NCI-H69 (cell line): ENCODE data around the gene ENKD1.

Experiments used
- DNase-seq: peaks from one replicate; lab custom pipeline; 2025; lab: John Stamatoyannopoulos, UW

Gene ENKD1

DNA sequence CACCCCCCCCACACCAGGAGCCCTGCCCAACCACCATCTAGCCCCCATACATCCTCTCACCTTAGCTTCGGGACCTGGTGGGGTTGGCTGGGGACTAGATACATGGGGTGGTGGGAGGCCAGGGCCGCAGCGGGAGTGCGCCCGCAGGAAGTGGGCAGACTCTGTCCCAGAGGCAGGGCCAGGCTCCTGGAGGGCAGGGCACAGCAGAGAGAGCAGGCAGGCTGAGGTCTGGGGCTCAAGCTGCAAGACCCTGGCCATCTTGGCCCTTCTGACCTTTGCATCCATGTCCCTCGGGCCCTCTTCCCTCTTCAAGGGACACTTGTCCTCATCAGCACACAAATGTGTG, 2.7 kb downstream of the ENKD1 start:
- DNase-seq, result no peak

DNA sequence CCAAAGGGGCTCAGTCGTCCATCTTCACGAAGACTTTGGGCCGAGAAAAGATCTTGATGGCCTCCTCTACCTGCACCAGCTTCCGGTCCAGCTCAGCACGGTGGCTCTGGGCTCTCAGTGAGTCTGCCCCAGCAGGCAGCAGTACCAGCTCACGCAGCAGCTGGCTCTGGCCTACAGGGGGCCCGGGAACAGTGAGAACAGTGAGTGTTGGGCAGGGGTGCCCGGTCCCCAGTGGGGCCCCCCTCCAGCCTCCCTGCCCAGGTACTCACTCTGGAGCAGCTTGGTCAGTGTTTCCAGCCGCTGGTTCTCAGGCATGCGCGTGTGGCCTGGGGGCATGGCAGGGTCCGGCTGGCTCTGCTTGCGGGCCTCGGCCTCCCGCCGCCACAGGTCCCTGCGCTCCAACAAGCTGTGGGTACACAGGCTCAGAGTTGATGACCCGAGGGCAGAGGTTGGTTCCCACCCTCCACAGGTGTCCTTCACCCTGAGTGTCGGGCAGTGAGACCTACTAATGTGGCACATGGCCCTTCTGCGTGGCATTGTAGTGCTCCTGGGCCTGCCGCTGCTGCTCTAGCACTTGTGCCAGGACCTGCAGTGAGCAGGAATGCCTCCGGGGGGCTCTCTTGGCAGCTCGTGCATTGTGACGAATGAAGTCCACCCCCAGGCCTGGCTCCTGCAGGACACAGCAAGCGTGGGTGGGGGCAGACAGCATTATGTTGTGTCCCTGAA, 3.2 kb downstream of the ENKD1 start:
- peak; percentile 23 for DNase-seq

DNA sequence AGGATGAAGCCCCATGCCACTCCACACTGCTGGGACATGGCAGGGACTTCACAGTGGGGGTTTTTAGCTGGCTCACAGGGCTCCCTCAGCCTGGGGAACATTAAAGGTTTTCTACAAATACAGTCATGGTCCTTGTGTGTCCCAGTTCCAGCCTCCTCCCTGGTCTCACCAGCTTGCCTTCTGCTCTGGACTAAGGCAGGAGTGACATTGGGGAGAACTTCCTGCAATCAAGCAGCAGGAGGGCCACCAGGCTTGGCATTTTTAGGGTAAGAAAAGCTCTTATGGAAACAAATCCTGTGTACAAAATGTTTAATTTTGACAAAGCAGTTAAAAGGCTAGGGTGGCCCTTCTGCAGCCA, 3.9 kb downstream of the ENKD1 start:
- no peak for DNase-seq

DNA sequence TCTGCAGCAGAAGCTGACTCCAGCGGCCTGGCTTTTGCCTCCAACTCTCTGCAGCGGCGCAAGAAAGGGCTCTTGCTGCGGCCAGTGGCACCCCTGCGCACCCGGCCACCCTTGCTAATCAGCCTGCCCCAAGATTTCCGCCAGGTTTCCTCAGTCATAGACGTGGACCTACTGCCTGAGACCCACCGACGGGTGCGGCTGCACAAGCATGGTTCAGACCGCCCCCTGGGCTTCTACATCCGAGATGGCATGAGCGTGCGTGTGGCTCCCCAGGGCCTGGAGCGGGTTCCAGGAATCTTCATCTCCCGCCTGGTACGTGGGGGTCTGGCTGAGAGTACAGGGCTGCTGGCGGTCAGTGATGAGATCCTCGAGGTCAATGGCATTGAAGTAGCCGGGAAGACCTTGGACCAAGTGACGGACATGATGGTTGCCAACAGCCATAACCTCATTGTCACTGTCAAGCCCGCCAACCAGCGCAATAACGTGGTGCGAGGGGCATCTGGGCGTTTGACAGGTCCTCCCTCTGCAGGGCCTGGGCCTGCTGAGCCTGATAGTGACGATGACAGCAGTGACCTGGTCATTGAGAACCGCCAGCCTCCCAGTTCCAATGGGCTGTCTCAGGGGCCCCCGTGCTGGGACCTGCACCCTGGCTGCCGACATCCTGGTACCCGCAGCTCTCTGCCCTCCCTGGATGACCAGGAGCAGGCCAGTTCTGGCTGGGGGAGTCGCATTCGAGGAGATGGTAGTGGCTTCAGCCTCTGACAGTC, 4.5 kb downstream of the ENKD1 start:
- no peak for DNase-seq

DNA sequence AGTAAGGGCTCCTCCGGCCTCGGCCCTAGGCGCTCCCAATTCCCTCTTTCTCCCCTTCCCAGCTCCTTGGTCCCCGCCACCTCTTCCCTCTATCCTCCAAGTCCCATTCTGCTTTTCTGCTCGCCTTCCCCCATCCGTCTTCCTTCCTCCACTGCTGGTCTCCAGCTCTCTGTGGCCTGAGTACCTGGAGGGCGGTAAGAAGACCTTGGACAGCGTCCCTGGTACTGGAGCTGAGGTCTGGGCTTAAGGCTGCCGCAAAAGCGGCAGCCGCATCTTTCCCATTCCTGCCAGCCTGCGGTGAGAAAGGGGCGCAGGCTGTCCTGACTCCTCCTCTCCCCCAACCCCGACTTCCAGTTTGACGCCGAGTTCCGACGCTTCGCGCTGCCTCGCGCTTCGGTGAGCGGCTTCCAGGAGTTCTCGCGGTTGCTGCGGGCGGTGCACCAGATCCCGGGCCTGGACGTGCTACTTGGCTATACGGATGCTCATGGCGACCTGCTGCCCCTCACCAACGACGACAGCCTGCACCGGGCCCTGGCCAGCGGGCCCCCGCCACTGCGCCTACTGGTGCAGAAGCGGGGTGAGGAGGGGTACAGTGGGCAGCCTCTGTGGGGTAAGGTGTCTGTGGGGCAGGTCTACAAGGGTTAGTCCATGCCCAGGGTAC, 5.3 kb downstream of the ENKD1 start:
- peak; percentile 67 for DNase-seq

DNA sequence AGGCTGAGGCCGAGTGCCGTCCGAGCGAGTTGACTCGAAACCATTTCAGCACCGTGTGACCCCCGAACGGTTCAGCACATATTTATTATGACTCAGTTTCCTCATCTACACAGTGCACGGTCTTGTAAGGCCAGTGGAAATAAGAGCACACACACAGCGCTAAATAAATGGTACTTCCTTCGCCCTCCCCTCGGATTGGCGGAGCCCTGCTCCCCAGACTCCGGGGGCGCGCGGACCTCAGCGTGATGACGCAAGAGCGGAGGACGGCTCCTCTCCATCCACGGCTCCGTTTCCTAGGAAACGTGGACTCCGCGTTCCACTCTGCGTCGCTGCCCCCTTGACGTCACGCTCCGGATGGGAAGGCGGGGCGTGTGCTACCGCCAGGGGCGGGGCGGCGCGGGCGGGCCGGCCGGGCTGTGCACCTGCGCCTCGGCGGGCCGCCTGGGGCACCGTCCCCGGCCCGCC, 6.0 kb downstream of the ENKD1 start, which contains the start of gene PARD6A:
Gene PARD6A, plus strand, starts transcription at position 397 of the 465 bp plus-strand sequence. CDS start 79 bp downstream, outside the sequence.
- peak; percentile 98 for DNase-seq

DNA sequence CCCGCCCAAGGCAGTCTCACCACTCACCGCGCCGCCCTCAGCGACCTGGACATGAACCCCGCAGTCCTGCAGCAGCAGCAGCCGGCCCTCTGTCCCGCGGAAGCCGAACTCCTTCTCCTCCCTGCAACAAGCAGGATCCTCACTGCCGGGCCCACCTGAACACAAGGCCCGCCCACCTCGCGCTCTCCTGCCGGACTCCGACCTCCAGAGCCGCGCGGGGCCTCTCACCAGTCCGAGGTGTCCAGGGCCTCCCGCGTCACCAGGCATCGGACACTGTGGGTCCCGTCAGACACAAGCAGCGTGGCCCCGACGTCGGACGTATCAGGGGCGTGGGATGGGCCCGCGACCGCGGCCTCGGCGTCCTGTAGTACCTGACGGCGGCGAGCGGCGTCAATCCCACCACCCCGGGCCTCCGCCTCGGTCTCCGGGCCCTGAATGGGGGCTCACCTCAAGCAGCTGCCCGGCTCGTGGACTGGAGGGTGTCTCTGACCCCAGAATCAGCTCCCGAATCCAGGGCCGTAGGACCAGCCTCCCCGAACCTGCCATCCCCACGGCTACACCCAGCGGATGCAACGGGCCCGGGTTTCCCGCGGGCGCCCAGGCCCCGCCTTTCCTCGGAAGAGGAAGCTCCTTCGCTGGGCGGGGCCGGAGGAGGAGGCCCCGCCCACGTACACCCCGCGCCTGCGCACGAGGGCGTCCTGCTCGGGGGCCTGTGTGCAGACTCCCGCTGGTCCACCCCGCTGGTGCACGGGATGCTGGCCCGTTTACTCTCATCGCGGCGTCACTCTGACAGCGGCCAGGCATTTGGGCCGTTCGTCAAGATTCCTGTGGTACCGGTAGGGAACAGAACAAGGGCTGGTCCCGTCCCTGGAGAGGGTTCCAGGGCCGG, 6.6 kb downstream of the ENKD1 start, which contains the start of gene ACD:
Gene ACD, minus strand, starts transcription at position 586 of the 889 bp plus-strand sequence. Its CDS starts 40 bp downstream, at position 546.
- peak; percentile 90 for DNase-seq

DNA sequence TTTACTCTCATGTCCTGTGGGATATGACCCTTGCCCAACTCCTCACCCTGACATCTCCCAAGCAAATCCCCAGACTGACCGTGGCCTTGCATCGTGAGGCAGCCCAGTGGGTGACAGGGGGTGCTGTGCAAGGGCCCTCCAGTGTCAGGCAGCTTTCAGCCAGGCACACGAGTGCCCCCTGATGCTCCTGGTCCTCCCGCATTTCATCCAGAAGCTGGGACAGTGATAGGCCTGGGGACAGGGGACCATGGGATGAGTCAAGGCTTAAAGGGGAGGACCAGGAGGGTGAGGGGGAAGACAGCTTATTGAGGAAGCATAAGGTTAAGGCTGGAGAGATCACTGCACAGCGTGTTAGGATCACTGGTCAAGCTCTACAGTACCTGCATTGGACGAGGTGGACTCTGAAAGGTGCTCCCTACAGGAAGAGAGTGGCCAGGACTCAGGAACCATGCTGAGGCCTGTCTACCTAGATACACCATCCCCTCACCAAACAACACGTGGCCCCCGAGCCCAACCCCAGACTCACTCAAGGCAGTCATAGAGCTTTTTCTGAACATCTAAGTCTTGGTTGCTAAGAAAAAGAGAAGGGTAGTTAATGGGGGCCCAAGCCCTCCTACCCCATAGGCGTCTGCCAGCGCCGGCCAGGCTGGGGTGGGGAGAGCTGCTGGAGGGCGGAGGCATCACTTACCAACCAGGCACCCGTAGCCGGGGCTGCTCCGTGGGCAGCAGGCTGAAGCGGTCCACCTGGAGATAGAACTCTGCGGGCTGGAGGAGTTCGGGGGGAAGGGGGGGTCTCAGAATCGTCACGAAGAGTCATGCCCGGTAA, 7.5 kb downstream of the ENKD1 start:
- no peak for DNase-seq

DNA sequence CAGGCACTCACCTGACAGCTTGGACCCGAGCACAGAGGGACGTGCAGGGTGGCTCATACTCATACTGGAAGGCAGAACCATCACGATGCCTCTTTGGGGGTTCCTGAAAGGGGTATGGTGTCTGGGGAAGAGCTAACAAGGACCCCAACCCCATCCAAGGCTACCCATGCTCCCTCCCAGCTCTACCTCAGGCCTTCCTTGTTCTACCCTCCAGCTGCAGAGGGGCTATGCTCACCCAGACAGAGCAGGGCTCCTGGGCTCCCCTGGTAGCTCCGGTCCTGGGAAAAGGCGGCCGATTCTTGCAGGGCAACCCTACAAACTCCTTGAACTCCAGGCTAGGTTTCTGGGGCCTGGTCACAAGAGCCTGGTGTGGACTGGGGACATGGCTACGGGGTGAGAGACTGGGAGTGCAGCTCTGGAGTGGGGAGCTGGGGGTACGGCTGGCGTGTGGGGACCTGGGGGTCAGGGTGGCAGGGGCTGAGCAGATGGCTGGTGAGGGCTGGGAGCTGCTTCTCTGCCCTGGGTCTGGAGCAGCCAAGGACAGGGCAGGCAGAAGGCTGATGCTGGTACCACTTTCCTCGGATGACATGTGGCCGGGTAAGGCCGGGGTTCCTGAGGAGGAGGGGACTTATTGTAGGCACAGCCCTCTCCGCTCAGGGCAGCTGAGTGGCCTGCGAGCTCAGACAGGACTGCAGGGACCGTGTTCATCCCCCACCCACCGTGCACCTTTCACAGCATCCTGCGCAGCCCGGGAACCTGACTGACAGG, 8.6 kb downstream of the ENKD1 start:
- no peak for DNase-seq

DNA sequence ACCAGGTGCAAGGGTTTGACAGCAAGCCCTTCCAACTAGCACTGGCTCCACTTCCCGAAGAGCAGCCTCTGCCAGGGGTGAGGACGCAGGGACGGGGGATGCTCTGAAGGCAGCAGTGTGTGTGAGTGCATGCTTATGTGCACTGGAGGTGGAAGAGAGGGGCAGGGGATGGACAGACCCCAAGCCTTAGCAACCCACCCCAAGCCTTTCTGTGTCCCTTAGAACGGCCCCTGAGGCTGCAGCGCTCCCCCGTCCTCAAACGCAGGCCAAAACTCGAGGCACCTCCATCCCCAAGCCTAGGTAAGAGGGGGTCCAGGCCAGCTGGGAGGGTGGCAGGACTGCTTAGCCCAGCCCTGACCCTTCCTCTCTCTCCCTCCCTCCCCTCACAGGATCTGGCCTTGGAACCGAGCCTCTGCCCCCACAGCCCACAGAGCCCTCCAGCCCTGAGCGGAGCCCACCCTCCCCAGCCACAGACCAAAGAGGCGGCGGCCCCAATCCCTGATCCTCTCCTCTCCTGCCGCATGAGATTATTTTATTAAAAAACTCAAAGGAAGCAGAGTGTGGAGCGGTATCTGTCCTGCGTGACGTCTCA, 9.4 kb downstream of the ENKD1 start:
- DNase-seq, result no peak

DNA sequence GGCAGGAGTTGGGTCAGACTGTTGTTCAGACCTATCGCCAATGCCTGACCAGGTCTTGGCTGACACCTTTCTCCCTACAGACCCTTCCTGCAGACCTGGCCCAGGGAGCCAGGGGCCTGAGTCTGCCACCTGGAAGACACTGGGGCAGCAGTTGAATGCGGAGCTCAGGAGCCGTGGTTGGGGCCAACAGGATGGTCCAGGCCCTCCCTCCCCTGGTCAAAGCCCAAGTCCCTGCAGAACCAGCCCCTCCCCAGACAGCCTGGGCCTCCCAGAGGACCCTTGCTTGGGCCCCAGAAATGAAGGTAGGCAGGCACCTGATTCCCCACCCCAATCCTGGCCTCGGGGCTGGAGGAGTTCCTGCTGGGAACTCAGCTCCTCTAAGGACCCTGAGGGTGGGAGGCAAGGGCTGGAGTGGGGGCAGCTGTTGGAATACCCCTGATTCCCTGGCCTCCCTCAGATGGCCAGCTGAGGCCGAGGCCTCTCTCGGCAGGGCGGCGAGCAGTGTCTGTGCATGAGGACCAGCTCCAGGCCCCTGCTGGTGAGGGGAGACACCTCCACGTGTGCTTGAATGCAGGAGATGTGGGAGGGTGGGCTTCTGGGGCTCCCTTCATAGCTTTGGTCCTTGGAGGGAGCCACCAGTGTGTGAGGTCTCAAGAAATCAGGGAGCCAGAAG, 10.1 kb downstream of the ENKD1 start:
- no peak for DNase-seq

DNA sequence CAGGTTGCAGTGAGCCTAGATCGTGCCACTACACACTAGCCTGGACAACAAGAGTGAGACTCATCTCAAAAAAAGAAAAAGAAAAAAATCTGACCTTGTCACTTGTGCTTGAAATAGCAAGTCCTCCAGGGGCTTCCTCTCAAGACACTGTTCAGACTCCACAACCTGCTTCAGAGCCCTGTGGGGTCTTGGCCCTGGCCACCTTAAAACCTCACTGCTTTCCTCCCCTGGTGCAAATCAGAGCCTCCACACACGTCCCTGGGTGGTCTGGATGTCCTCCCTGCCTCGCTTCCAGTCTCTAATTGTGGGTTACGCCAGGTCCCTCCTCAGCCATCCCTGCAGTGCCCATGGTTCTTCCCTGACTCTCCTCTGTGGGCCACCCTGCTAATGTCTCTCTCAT, 11.2 kb downstream of the ENKD1 start:
- DNase-seq, result no peak

DNA sequence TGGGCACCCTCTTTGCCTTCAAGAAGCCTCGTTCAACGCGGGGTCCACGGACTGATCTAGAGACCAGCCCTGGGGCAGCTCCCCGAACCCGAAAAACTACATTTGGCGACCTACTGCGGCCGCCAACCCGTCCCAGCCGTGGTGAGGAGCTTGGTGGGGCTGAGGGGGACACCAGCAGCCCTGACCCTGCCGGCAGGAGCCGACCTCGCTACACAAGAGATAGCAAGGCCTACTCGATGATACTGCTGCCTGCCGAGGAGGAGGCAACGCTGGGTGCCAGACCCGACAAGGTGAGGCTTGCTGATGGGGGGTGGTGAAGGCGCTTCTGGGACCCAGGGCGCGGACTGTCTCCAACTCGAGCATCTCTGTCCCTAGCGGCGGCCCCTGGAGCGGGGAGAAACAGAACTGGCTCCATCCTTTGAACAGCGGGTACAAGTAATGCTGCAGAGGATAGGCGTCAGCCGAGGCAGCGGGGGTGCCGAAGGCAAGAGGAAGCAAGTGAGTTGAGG, 12.1 kb downstream of the ENKD1 start:
- no peak for DNase-seq

DNA sequence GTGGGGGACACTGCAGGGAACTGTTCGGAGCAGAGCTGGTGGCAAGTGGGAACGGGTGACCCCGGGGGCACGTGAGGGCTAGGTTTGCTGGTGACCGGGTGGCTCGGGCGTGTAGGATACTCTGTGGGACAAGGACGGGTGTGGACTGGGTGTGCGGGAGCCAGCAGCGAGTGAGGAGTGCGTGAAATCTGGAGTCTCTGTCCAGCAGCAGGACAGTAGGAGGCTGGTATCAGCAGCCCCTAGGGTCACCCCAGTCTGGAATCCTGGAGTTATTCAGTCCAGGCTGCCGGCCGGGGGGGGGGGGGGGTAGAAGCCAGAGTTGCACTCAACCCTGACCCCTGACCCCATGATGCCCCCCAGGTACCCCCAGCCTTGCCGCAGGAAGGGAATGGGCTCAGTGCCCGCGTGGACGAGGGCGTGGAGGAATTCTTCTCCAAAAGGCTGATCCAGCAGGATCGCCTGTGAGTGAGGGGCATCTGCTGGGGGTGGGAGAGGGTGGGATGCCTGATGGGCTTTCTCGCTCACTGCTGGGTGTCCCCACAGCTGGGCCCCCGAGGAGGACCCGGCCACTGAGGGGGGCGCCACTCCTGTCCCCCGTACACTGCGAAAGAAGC, 12.7 kb downstream of the ENKD1 start:
- DNase-seq, result no peak

DNA sequence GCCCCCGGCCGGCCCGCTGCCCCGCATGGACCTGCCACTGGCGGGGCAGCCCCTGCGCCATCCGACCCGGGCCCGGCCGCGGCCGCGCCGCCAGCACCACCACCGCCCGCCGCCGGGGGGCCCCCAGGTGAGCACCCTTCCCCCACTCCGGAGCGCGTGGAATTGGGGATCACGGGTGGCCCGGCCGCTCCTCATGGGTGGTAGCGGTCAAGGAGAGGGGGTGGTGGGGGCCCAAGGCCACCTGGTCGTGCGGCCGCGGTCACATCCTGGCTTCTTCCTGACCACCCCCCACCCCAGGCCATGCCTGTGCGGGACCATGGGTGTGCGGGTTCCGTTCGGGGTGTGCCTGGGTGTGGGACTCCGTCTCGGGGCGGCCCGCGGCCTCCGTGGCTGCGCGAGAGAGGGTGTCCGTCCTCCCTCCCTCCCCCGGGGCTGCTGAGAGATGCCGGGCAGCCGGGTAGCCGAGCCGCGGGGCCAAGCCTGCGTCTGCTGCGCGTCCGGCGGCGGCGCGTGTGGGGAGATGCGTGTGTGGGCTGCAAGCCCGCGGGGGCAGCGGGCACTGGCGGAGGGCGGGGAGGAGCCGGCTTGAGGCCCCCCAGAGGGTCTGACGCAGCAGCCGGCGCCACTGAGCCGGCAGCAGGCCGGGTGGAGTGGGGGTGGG, 13.3 kb downstream of the ENKD1 start:
- DNase-seq, result peak; percentile 72

DNA sequence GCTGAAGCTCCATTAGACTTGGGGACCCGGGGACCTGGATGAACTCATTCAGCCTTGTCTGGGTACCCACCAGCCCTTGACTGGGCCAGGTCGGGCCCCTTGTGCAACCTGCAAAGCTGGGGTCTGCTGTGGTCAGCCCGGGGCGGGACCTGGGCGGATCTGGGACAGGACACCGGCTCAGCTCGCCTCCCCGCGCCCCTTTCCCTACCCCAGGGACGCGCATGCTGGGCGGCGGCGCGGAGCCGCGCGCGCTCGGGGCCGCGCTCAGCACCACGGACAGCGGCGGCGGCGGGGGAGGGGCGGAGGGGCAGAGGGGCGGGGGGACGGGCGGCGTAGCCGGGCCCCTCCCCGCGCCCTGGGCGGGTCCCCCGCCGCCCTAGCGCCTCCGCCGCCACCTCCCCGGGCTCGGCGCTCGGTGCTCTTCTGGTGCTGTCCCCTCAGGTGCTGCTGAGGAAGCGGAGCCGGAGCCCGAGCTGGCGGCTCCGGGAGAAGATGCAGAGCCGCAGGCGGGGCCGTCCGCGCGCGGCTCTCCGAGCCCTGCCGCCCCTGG, 13.9 kb downstream of the ENKD1 start:
- DNase-seq, result peak; percentile 67

DNA sequence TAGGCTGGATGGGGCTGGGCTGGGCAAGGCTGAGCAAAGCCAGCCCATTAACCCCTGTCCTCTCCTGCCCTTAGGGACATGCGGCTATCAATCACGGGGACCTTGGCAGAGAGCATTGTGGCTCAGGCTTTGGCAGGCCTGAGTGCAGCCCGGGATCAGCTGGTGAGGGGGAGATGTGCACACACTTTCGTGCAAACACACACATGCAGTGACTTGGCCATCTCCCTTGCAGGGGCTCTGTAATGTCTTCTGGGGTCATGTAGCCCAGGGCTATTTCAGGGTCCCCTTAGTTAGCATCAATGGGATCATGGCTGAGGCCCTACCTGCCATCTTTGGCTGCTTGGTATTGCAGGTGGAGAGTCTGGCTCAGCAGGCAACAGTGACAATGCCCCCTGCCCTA, 14.7 kb downstream of the ENKD1 start:
- DNase-seq, result no peak

DNA sequence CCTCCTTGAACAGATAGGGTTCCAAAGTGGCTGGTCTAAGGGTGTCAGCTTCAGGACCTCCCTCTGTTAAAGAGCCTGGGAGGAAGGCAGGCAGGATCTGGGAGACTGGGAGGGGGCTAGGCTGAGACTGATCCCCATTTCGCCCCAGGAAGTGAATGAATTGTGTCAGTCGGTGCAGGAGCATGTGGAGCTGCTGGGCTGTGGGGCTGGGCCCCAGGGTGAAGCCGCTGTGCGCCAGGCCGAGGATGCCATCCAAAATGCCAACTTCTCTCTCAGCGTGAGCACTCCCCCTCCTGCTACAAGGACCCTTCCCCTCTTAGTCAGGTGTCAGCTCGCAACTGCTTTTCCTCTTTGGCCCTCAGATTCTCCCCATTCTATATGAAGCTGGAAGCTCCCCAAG, 15.5 kb downstream of the ENKD1 start:
- no peak for DNase-seq
